H9 (cell line): ENCODE results near the gene CFAP410. TPM values are rescaled to one million over a fixed set of nuclear protein-coding genes. Genes with fewer than 3 reads are reported as not detected.

ENCODE experiments used
- DNase-seq: peaks from one replicate; pipeline ENCODE4 v3.0.0-alpha.2; 2017
- H2AFZ ChIP-seq: one replicate; pipeline ENCODE4 v1.6.1; 2013; ENCODE audit warnings: mild to moderate bottlenecking, low read length, control low read depth, moderate library complexity
- H2AK5ac ChIP-seq: 2 replicates; pipeline ENCODE4 v1.6.1; 2013; ENCODE audit warnings: low read length, control low read depth, mixed read lengths; ENCODE audit not compliant: insufficient read length
- H2BK120ac ChIP-seq: one replicate; pipeline ENCODE4 v1.6.1; 2013; ENCODE audit warnings: low read depth, mild to moderate bottlenecking, low read length, control low read depth, inconsistent platforms; ENCODE audit not compliant: poor library complexity, severe bottlenecking
- H2BK12ac ChIP-seq: 2 replicates; pipeline ENCODE4 v1.6.1; 2013; ENCODE audit warnings: low read length, control low read depth, mixed read lengths, low read depth; ENCODE audit not compliant: insufficient read length
- H2BK15ac ChIP-seq: 2 replicates; pipeline ENCODE4 v1.6.1; 2013; ENCODE audit warnings: low read depth, low read length, control low read depth
- H2BK20ac ChIP-seq: one replicate; pipeline ENCODE4 v1.6.1; 2013; ENCODE audit warnings: low read depth, mild to moderate bottlenecking, low read length, control low read depth, inconsistent platforms; ENCODE audit not compliant: poor library complexity, severe bottlenecking
- H2BK5ac ChIP-seq: 2 replicates; pipeline ENCODE4 v1.6.1; 2013; ENCODE audit warnings: low read length, control low read depth, mixed read lengths; ENCODE audit not compliant: insufficient read length
- H3K14ac ChIP-seq: 2 replicates; pipeline ENCODE4 v1.6.1; 2013; ENCODE audit warnings: low read length, control low read depth; ENCODE audit not compliant: insufficient read depth
- H3K18ac ChIP-seq: 2 replicates; pipeline ENCODE4 v1.6.1; 2013; ENCODE audit warnings: low read depth, mild to moderate bottlenecking, mixed read lengths, low read length, control low read depth; ENCODE audit not compliant: insufficient read length
- H3K23ac ChIP-seq: 2 replicates; pipeline ENCODE4 v1.6.1; 2013; ENCODE audit warnings: low read length, control low read depth, mixed read lengths, low read depth; ENCODE audit not compliant: insufficient read length
- H3K23me2 ChIP-seq: 2 replicates; pipeline ENCODE4 v1.6.1; 2013; ENCODE audit warnings: low read depth, mild to moderate bottlenecking, mixed read lengths, low read length, control low read depth; ENCODE audit not compliant: insufficient read length, poor library complexity, severe bottlenecking
- H3K27ac ChIP-seq: 2 replicates; pipeline ENCODE4 v1.5.1; 2013; ENCODE audit warnings: low read length, control low read depth, mixed read lengths, low read depth; ENCODE audit not compliant: insufficient read length
- H3K27me3 ChIP-seq: 2 replicates; pipeline ENCODE4 v1.6.1; 2013; ENCODE audit warnings: low read length, control low read depth, inconsistent platforms; ENCODE audit not compliant: insufficient read depth
- H3K4ac ChIP-seq: 2 replicates; pipeline ENCODE4 v1.6.1; 2013; ENCODE audit warnings: low read depth, mild to moderate bottlenecking, control low read depth, inconsistent platforms, low read length, moderate library complexity
- H3K4me1 ChIP-seq: 2 replicates; pipeline ENCODE4 v1.6.1; 2013; ENCODE audit warnings: low read length, control low read depth, inconsistent platforms; ENCODE audit not compliant: insufficient read depth
- H3K4me2 ChIP-seq: 2 replicates; pipeline ENCODE4 v1.6.1; 2013; ENCODE audit warnings: low read length, control low read depth, mixed read lengths; ENCODE audit not compliant: insufficient read length, insufficient read depth
- H3K56ac ChIP-seq: 2 replicates; pipeline ENCODE4 v1.6.1; 2013; ENCODE audit warnings: low read depth, mild to moderate bottlenecking, mixed read lengths, low read length, control low read depth; ENCODE audit not compliant: insufficient read length
- H3K79me1 ChIP-seq: 2 replicates; pipeline ENCODE4 v1.6.1; 2013; ENCODE audit warnings: low read depth, mild to moderate bottlenecking, moderate library complexity, low read length, control low read depth, inconsistent platforms; ENCODE audit not compliant: insufficient read depth, poor library complexity, severe bottlenecking
- H3K79me2 ChIP-seq: 2 replicates; pipeline ENCODE4 v1.6.1; 2013; ENCODE audit warnings: low read length, control low read depth, inconsistent platforms; ENCODE audit not compliant: insufficient read depth
- H3K9ac ChIP-seq: 2 replicates; pipeline ENCODE4 v1.6.1; 2013; ENCODE audit warnings: low read length, control low read depth, mixed read lengths; ENCODE audit not compliant: insufficient read length; ENCODE audit errors: extremely low read depth
- H3K9me3 ChIP-seq: one replicate; pipeline ENCODE4 v1.6.1; 2013; ENCODE audit warnings: low read depth, low read length, inconsistent platforms; ENCODE audit not compliant: control insufficient read depth
- H3T11ph ChIP-seq: one replicate; pipeline ENCODE4 v1.6.1; 2013; ENCODE audit warnings: mild to moderate bottlenecking, low read length, control low read depth, inconsistent platforms
- H4K20me1 ChIP-seq: one replicate; pipeline ENCODE4 v1.6.1; 2013; ENCODE audit not compliant: control insufficient read depth, insufficient read length, insufficient read depth
- H4K5ac ChIP-seq: 2 replicates; pipeline ENCODE4 v1.6.1; 2013; ENCODE audit warnings: low read depth, mild to moderate bottlenecking, mixed read lengths, low read length, control low read depth; ENCODE audit not compliant: insufficient read length
- H4K8ac ChIP-seq: replicated peaks from 2 replicates; pipeline ENCODE4 v1.6.1; 2013; ENCODE audit warnings: low read length, control low read depth, mixed read lengths, low read depth; ENCODE audit not compliant: insufficient read length
- H4K91ac ChIP-seq: 2 replicates; pipeline ENCODE4 v1.6.1; 2013; ENCODE audit warnings: low read depth, mild to moderate bottlenecking, moderate library complexity, mixed read lengths, low read length, control low read depth; ENCODE audit not compliant: insufficient read length
- H3K27ac Mint-ChIP-seq, 3 experiments: 2 replicates in 2 of 3; 3 replicates in 1 of 3; pipeline ENCODE4 v1.8.0; 2020 to 2021; ENCODE audit warnings: mixed read lengths in 3 of 3, mild to moderate bottlenecking in 1 of 3, moderate library complexity in 1 of 3
- H3K27me3 Mint-ChIP-seq: 2 replicates; pipeline ENCODE4 v1.8.0; 2021; ENCODE audit warnings: low read depth, mild to moderate bottlenecking, moderate library complexity, mixed read lengths
- H3K36me3 Mint-ChIP-seq, 3 experiments: 2 replicates in 2 of 3; 3 replicates in 1 of 3; pipeline ENCODE4 v1.8.0; 2020 to 2021; ENCODE audit warnings: low read depth in 3 of 3, mixed read lengths in 3 of 3; ENCODE audit not compliant: insufficient read depth in 1 of 3
- H3K4me1 Mint-ChIP-seq, 2 experiments: 2 replicates each; pipeline ENCODE4 v1.8.0; 2020; ENCODE audit warnings: mixed read lengths in 2 of 2
- H3K4me3 Mint-ChIP-seq, 2 experiments: 2 replicates in 1 of 2; 3 replicates in 1 of 2; pipeline ENCODE4 v1.8.0; 2020 to 2021; ENCODE audit warnings: mild to moderate bottlenecking in 2 of 2, mixed read lengths in 2 of 2, moderate library complexity in 1 of 2
- H3K9me3 Mint-ChIP-seq, 2 experiments: 2 replicates in 1 of 2; 3 replicates in 1 of 2; pipeline ENCODE4 v1.8.0; 2020; ENCODE audit warnings: mild to moderate bottlenecking in 2 of 2, mixed read lengths in 2 of 2, moderate library complexity in 1 of 2
- CTCF ChIP-seq: fragments of 200-600 bp; sonication (generic); conservative IDR thresholded peaks from 3 replicates; pipeline ENCODE4 v1.8.0; 2021; ENCODE audit warnings: antibody characterized with exemption, mild to moderate bottlenecking
- total RNA-seq: library from RNA; stranded (reverse); gene quantifications from 2 replicates; pipeline ENCODE4 v1.2.1, GENCODE V29; 2021

Gene CFAP410
- total RNA-seq, 1 experiment from 2014 or later = 17.0 TPM

- Histone ChIP-seq H4K5ac (no peak overlapping the region), H3K23ac (no peak overlapping the region), H3T11ph (no peak overlapping the region), H2BK12ac (no peak overlapping the region), H2AFZ (no peak overlapping the region), H2BK120ac (no peak overlapping the region), H3K18ac (no peak overlapping the region), H3K9ac (no peak overlapping the region), H3K9me3 (no peaks in the 10 kb centered on the region), H3K79me1 (no peaks in the 10 kb centered on the region), H2BK15ac (no peak overlapping the region), H4K91ac (no peak overlapping the region), H2BK5ac (no peak overlapping the region), H3K4ac (no peak overlapping the region), H3K56ac (no peak overlapping the region), H2BK20ac (no peak overlapping the region), H3K27ac (no peak overlapping the region), H3K4me2 (no peak overlapping the region), H3K23me2 (no peaks in the 10 kb centered on the region), H4K20me1 (no peaks in the 10 kb centered on the region), H3K27me3 (no peaks in the 10 kb centered on the region), H3K14ac (no peak overlapping the region), H3K4me1 (no peaks in the 10 kb centered on the region), H4K8ac (no peak overlapping the region), H2AK5ac (no peak overlapping the region), H3K79me2 (no peaks in the 10 kb centered on the region)
- DNase-seq = no peak
- H3K36me3 Mint-ChIP-seq = peaks cover 0 to 6% (median 0%) of the 10 kb centered on the region in 3 experiments; a peak in 2 of 7 replicates
- no peak for TF ChIP-seq CTCF
- H3K27me3 Mint-ChIP-seq = peaks cover 31% of the 10 kb centered on the region
- H3K27ac Mint-ChIP-seq = no peak overlapping the region
- H3K9me3 Mint-ChIP-seq = peaks cover 23 to 24% of the 10 kb centered on the region in 2 experiments
- no peak overlapping the region for H3K4me3 Mint-ChIP-seq
- peaks cover 18 to 21% of the 10 kb centered on the region in 2 experiments for H3K4me1 Mint-ChIP-seq
These were observed 42.7 kb upstream of the CFAP410 start for GRCh38 chr21:44381874-44382273.
